ENCODE data around the gene GRB7.
"Not testable (repeated sequence)": the region's sequence is repeated elsewhere in the genome, so short reads cannot be mapped to it uniquely, and the experiment has no call there.

The GRB7 gene

GRCh38 chr17:39761861-39762496, 24.2 kb downstream of the GRB7 start:
- TF ChIP-seq CTCF (IDR thresholded peaks at IDR 0.05; ENCODE audit: insufficient read depth, low read length, missing control alignments) = no peak
- H3K4me3 ChIP-seq (ENCODE audit: low read depth, low read length) = no peak overlapping the region
- DNase-seq (ENCODE audit: low read depth, low spot score) = no peak
- CTCF ChIA-PET = no interaction called here
- POLR2A ChIA-PET = no interaction called here

GRCh38 chr17:39763051-39763820, 25.5 kb downstream of the GRB7 start:
- POLR2A ChIA-PET = no interaction called here
- no peak for TF ChIP-seq CTCF (IDR thresholded peaks at IDR 0.05; ENCODE audit: insufficient read depth, low read length, missing control alignments)
- no peak for DNase-seq (ENCODE audit: low read depth, low spot score)
- CTCF ChIA-PET = interaction anchor here (0.6 to 1.8 kb wide), 2 partner anchors 10 to 201 kb away, joined by 3 to 5 read pairs; no protein-coding TSS in a partner anchor
- no peak overlapping the region for H3K4me3 ChIP-seq (ENCODE audit: low read depth, low read length)

GRCh38 chr17:39764171-39764570, 26.4 kb downstream of the GRB7 start:
- POLR2A ChIA-PET; H3K4me3 ChIP-seq (ENCODE audit: low read depth, low read length); DNase-seq (ENCODE audit: low read depth, low spot score): not testable (repeated sequence)
- CTCF ChIA-PET = interaction anchor here (1.8 kb wide), 1 partner anchor 11 kb away, joined by 5 read pairs; no protein-coding TSS in a partner anchor

- no peak for TF ChIP-seq CTCF (IDR thresholded peaks at IDR 0.05; ENCODE audit: insufficient read depth, low read length, missing control alignments)
- no peak overlapping the region for H3K4me3 ChIP-seq (ENCODE audit: low read depth, low read length)
- ChIA-PET POLR2A (no interaction called here), CTCF (interaction anchor here (1.8 kb wide), 1 partner anchor 12 kb away, joined by 5 read pairs; no protein-coding TSS in a partner anchor)
- no peak for DNase-seq (ENCODE audit: low read depth, low spot score)
These were observed 27.4 kb downstream of the GRB7 start for GRCh38 chr17:39765175-39765574.

- H3K4me3 ChIP-seq (ENCODE audit: low read depth, low read length) = no peak overlapping the region
- DNase-seq (ENCODE audit: low read depth, low spot score) = no peak
- CTCF ChIA-PET = no interaction called here
- POLR2A ChIA-PET = no interaction called here
- TF ChIP-seq CTCF (IDR thresholded peaks at IDR 0.05; ENCODE audit: insufficient read depth, low read length, missing control alignments) = no peak
These were observed 28.0 kb downstream of the GRB7 start for GRCh38 chr17:39765766-39766165.

- POLR2A ChIA-PET = interaction anchor here (0.6 kb wide), 1 partner anchor 251 kb away, joined by 3 read pairs; no protein-coding TSS in a partner anchor
These were observed 29.4 kb downstream of the GRB7 start for GRCh38 chr17:39767147-39767546.

More at GRCh38 chr17:39767147-39767546, 29.4 kb downstream of the GRB7 start:
- TF ChIP-seq CTCF (IDR thresholded peaks at IDR 0.05; ENCODE audit: insufficient read depth, low read length, missing control alignments) = no peak
- CTCF ChIA-PET = no interaction called here
- H3K4me3 ChIP-seq (ENCODE audit: low read depth, low read length) = no peak overlapping the region
- DNase-seq (ENCODE audit: low read depth, low spot score) = no peak
